ENCODE results near the gene A2ML1.
"Not testable (repeated sequence)": the region's sequence is repeated elsewhere in the genome, so short reads cannot be mapped to it uniquely, and the experiment has no call there.

The A2ML1 gene

DNA sequence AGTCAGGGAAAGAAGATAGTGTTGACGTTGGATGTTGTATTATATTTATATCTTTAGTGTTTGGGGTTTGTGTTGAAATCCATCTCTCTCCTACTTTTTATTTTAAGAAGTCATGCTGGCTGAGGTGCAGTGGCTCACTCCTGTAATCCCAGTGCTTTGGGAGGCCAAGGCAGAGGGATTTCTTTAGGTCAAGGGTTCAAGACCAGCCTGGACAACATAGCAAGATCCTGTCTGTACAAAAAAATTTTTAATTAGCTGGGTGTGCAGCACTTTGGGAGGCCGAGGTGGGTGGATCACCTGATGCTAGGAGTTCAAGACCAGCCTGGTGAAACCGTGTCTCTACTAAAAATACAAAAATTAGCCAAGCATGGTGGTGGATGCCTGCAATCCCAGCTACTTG lies 23.9 kb downstream of the A2ML1 start:
- H3K4me3 ChIP-seq (replicated peaks; ENCODE audit: low read depth, low read length) = no peak overlapping the region
- TF ChIP-seq, protein P1, sequence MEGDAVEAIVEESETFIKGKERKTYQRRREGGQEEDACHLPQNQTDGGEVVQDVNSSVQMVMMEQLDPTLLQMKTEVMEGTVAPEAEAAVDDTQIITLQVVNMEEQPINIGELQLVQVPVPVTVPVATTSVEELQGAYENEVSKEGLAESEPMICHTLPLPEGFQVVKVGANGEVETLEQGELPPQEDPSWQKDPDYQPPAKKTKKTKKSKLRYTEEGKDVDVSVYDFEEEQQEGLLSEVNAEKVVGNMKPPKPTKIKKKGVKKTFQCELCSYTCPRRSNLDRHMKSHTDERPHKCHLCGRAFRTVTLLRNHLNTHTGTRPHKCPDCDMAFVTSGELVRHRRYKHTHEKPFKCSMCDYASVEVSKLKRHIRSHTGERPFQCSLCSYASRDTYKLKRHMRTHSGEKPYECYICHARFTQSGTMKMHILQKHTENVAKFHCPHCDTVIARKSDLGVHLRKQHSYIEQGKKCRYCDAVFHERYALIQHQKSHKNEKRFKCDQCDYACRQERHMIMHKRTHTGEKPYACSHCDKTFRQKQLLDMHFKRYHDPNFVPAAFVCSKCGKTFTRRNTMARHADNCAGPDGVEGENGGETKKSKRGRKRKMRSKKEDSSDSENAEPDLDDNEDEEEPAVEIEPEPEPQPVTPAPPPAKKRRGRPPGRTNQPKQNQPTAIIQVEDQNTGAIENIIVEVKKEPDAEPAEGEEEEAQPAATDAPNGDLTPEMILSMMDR (IDR thresholded peaks at IDR 0.05; ENCODE audit: low read depth, low read length, missing control alignments) = no peak
- DNase-seq (ENCODE audit: extremely low read depth, low read depth) = no peak

DNA sequence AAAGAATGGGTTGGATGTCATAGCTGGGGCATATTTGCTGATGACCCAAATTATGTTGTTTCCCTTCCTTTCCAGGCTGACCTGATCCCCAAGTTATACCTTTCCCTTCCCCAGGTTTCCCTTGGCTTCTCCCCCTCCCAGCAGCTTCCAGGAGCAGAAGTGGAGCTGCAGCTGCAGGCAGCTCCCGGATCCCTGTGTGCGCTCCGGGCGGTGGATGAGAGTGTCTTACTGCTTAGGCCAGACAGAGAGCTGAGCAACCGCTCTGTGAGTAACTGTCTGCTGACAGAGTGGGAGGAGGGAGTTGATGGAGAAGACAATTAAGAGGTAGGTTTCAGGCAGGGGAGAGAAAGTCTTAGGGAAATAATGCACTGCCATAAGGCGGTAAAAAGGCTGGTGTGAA lies 25.0 kb downstream of the A2ML1 start:
- TF ChIP-seq, protein P1 (IDR thresholded peaks at IDR 0.05; ENCODE audit: low read depth, low read length, missing control alignments) = no peak
- no peak for DNase-seq (ENCODE audit: extremely low read depth, low read depth)
- H3K4me3 ChIP-seq (replicated peaks; ENCODE audit: low read depth, low read length) = no peak overlapping the region

DNA sequence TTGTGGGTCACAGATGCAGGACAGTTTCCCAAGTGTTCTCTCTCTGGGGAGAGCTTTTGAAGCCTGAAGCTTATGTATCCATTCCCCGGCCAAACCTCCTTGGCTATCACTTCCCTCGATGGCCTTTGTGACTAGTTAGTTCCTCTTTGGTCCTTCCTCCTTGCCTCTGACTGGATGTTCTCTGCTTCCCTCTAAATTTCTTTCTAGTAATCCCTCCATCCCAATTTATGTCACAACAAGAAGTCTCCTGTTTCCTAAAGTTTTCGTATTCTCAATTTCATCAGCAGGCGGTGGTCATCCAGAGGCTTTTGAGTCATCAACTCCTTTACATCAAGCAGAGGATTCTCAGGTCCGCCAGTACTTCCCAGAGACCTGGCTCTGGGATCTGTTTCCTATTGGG lies 27.5 kb downstream of the A2ML1 start:
- no peak for DNase-seq (ENCODE audit: extremely low read depth, low read depth)

DNA sequence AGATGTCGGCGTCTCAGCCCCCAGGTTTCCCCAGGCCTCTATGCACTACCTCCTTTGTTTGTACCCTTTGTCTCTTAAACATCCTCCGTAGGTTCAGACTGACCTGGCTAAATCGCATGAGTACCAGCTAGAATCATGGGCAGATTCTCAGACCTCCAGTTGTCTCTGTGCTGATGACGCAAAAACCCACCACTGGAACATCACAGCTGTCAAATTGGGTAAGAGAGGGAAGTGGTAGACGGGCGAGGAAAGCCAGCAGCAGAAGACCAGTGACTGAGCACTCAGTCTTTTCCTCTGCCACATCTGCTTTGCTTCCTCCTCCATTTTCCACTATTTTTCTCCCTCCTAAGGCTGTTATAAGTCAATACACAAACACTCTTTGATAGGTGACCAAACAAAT lies 29.7 kb downstream of the A2ML1 start:
- TF ChIP-seq, protein P1 (IDR thresholded peaks at IDR 0.05; ENCODE audit: low read depth, low read length, missing control alignments) = no peak
- DNase-seq (ENCODE audit: extremely low read depth, low read depth) = no peak
- H3K4me3 ChIP-seq (replicated peaks; ENCODE audit: low read depth, low read length) = no peak overlapping the region

More for the DNA sequence above, 27.5 kb downstream of the A2ML1 start:
- H3K4me3 ChIP-seq (replicated peaks; ENCODE audit: low read depth, low read length) = no peak overlapping the region
- TF ChIP-seq, protein P1 (IDR thresholded peaks at IDR 0.05; ENCODE audit: low read depth, low read length, missing control alignments) = no peak

DNA sequence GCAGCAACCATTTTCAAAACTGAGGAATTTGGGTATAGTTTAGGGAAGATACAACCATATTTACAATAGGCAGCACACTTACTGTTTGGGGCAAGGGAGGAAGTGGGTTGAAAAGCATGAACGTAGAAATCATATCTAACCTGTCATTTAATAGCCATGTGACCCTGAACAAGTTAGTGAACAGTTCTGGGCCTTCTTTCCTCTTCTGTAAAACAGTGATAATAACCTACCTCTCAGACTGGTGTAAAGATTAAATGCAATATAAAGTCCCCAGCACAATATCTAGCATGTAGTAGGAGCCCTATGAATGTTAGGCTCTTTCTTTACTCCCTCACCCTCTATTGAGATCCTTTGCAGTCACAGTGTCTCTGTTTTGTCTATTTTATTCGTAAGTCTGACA lies 33.5 kb downstream of the A2ML1 start:
- no peak for DNase-seq (ENCODE audit: extremely low read depth, low read depth)
- H3K4me3 ChIP-seq (replicated peaks; ENCODE audit: low read depth, low read length) = no peak overlapping the region
- TF ChIP-seq, protein P1 (IDR thresholded peaks at IDR 0.05; ENCODE audit: low read depth, low read length, missing control alignments) = no peak

DNA sequence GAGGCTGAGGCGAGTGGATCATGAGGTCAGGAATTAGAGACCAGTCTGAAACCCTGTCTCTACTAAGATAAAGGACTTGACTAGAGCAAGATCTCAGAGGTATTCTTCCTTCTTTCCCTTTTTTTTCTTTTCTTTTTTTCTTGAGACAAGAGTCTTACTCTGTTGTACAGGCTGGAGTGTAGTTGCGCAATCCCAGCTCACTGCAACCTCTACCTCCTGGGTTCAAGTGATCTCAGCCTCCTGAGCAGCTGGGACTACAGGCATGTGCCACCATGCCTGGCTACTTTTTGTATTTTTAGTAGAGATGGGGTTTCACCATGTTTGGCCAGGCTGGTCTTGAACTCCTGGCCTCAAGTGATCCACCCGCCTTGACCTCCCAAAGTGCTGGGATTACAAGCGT lies 37.0 kb downstream of the A2ML1 start:
- DNase-seq (ENCODE audit: extremely low read depth, low read depth); H3K4me3 ChIP-seq (replicated peaks; ENCODE audit: low read depth, low read length): not testable (repeated sequence)

DNA sequence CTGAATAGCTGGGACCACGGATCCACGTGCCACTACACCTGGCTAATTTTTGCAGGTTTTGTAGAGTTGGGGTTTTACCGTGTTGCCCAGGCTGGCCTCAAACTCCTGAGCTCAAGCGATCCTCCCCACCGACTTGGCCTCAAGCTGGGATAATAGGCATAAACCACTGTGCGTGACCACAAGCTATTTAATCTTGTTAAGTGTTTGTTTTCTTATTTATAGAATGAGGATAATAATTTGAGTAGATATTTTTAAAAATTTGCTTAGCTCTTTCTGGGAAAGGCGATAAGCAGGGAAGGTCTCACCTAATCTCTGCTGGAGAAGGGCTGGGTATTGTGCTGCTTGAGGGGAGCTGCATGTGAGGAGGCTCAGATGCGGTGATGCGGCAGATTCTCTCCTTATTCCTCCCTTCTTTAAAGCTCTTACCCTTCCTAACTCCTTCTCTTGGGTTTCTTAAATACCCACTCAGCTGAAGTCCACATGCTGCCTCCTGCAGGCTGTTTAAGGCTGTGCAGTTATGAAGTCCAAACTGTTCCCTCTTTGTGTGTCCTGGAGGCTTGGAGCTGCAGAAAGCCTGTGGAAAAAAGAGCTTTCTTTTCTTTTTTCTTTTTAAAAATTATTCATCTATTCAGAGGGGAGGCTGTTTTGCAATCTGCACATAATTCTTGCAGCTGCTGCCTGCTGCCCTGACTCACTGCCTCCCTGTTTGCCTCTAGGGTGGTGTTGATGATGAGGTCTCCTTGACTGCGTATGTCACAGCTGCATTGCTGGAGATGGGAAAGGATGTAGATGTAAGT lies 37.9 kb downstream of the A2ML1 start:
- H3K4me3 ChIP-seq (replicated peaks; ENCODE audit: low read depth, low read length) = no peak overlapping the region
- TF ChIP-seq, protein P1 (IDR thresholded peaks at IDR 0.05; ENCODE audit: low read depth, low read length, missing control alignments) = peak; percentile 67
- DNase-seq (ENCODE audit: extremely low read depth, low read depth) = peak; percentile 22
